Epithelial cell of esophagus (primary cell): ENCODE data around the gene ST3GAL5.
A peak's percentile ranks its signal among the peaks of the same experiment; 100 is the strongest.

Experiments used
- DNase-seq: peaks from one replicate; pipeline ENCODE4 v3.0.0; 2010; ENCODE audit warnings: low read depth
- H3K4me3 ChIP-seq: 2 replicates; pipeline ENCODE4 v1.5.1; 2011; ENCODE audit warnings: mild to moderate bottlenecking, low read length, control low read depth
- TF ChIP-seq, protein P1 (sequence below): IDR thresholded peaks from 2 replicates; pipeline ENCODE4 v1.5.1; 2011; ENCODE audit warnings: low read depth, mild to moderate bottlenecking, low read length, control low read depth, inconsistent platforms; ENCODE audit not compliant: insufficient read depth; ENCODE audit errors: missing control alignments

Gene ST3GAL5

DNA sequence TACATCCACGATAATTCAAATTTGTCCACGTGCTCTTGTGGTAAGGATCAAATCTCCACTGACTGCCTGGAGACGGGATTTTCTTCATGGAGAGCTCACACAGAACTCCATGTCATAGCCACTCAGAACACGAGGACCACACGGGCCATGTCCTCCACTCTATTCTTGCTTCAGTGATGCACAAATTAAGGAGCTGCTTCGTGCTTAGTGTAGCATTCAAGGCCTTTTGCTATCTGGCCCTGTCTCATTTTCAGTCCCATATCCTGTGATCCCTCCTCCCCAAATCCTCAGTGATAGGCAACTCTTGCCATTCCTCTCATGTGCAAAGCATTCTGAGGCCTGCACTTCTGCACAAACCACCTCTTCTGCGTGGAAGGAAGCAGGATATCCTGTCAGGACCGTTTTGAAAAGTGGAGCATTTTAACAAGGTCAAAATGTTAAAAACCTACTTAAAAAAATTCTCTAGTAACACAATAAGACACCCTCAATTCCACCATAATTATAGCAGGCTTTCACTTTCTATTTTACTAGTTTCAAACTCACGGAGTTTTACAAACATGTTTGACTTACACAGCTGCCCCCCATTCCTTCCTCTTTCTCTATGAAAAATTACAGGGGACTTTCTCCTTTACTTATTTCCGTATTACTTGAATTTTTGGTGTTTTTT is 35.2 kb downstream of the ST3GAL5 start:
- DNase-seq, result no peak
- H3K4me3 ChIP-seq, result no peak overlapping the region
- TF ChIP-seq, protein P1, sequence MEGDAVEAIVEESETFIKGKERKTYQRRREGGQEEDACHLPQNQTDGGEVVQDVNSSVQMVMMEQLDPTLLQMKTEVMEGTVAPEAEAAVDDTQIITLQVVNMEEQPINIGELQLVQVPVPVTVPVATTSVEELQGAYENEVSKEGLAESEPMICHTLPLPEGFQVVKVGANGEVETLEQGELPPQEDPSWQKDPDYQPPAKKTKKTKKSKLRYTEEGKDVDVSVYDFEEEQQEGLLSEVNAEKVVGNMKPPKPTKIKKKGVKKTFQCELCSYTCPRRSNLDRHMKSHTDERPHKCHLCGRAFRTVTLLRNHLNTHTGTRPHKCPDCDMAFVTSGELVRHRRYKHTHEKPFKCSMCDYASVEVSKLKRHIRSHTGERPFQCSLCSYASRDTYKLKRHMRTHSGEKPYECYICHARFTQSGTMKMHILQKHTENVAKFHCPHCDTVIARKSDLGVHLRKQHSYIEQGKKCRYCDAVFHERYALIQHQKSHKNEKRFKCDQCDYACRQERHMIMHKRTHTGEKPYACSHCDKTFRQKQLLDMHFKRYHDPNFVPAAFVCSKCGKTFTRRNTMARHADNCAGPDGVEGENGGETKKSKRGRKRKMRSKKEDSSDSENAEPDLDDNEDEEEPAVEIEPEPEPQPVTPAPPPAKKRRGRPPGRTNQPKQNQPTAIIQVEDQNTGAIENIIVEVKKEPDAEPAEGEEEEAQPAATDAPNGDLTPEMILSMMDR, result no peak

DNA sequence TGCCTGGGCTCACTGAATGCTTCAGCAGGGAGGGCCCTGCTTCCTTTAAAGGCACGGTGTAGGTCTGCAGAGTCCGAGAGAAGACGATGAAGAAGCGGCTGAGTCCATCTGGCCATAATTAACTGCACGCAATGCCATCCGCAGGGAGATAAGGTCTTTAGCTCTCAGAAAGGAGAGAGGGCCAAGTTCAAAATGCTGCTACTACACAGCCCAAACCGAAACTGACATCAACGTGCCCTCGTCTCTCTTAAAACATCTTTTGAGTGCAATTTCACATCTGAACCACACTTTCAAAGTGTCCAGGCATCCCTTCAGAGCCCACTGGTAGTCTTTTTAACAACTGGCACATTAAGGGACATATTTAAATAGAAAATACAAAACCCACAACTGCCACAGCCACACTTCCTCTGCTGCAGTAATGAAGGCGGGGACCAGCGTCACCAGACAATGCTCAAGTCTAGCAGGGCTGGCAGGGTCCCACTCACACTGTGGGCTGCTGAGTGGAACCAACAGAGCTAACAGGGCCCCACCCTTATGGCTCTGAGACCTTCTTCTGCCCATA is 35.8 kb downstream of the ST3GAL5 start:
- no peak for DNase-seq
- H3K4me3 ChIP-seq, result no peak overlapping the region
- TF ChIP-seq, protein P1, result no peak

DNA sequence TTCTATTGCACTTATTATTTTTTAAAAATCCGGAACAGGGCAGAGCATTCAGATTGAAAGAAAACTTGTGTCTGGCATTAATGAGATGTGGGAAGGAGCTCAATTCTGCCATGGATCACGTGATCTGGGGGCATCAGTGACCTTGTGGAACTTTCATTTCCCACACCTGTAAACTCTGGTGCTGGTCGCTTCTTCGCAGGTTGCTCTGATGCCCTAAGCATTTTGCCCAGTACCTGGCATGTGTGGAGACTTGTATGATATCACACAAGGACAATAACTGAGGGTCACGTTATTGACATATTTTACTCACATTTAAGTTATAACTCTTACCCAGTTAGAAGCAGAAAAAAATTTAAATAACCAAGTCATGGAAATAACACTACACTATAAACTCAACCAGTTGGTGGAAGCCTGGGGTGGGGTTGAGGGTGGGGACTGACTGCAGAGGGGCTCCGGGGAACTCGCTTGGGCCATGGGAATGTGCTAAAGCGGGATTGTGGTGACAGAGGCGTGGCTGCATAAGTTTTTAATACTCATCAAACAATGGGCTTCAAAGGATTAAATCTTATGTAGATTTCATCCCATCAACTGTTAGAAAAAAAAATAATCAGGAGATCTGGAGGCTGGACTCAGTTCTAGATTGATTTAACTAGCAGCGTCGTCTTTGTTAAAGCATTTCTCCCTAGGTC is 36.5 kb downstream of the ST3GAL5 start:
- TF ChIP-seq, protein P1, result no peak
- DNase-seq, result no peak
- no peak overlapping the region for H3K4me3 ChIP-seq

DNA sequence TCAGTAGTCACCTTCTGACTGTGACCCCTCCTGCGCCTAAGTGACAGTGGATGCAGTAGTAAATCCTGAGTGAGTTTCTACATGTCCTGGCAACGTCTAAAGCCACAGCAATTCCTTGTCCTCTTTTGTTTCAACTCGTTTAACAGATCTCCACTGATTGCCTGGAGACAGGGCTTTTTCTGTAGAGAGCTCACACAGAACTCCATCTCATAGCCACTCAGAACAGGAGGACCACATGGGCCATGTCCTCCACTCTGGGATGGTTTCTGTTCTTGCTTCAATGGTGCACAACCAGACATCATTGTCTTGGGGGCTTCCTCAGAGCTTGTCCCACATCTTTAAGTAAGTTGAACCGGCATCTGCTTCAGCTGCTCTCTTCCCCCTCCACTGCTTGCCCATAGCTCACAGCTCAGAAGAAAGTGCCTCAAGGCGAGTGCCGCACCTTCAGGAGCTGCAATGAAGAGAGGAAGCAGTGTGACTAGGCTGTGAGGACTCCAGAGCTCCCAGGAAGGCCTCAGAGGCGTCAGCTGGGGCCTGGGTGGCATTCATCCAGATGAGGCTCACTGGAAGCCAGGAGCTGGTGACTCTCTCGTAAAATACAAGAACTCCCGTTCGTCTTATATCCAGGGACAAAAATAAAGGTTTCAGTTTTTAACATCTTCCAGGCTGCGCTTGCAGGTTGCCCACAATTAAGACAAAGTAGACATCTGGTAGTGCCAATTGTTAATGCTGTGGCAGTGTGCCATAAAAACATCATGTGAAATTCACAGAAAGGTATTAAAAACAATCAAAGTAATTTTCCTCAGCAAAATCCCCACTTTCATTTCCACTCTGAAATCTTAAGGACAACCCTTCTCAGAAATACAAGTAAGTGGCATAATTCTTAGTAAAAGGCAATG is 37.3 kb downstream of the ST3GAL5 start:
- TF ChIP-seq, protein P1, result no peak
- DNase-seq, result peak; percentile 77
- H3K4me3 ChIP-seq, result no peak overlapping the region

DNA sequence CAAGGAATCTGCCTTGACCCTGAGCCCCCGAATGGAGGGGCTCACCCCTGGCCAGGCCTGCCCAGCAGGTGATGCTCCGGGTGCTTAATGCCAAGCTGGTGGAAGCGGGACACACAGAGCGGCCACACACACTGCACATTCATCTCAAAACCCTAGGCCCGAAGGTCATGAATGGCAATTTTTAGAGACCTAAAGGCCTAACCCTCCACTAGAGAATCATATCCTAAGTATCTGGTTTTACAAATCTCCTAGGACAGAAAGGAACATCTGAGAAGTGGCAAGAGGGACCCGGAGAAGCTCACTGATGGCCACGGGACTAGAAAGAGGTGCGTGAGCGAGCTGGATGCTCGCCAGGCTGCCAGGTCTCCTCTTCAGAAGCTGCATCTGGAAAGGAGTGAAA is 38.3 kb downstream of the ST3GAL5 start:
- H3K4me3 ChIP-seq, result no peak overlapping the region
- TF ChIP-seq, protein P1, result no peak
- no peak for DNase-seq

DNA sequence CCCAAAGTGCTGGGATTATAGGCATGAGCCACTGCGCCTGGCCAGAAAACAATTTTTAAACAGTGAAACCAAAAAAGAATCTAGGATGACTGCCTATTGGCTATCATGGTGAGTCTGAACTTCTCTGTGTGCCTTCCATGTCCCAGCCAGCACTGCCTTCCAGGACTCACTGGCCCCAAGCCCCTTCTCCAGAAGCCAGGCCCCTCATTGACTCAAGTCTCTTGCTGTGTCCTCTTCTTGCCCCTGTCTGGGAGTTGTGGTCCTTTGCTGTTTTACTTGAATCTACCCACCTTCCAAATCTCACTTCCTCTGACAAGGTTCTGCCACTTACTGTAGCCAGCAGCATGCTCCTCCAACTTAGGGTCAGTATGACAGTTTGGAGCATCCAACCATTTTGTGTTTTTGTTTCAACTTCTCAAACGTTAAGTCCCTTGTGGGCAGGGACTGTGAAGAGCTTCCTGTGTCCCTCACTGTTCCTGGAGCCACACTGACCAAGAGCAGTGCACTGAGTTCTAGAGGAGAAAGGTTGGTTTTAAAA is 41.7 kb downstream of the ST3GAL5 start:
- TF ChIP-seq, protein P1, result no peak
- no peak for DNase-seq
- H3K4me3 ChIP-seq, result no peak overlapping the region
